GM18951 (cell line): ENCODE measurements around the gene ATP11C.
A peak's percentile ranks its signal among the peaks of the same experiment; 100 is the strongest.
"Not testable (repeated sequence)": the region's sequence is repeated elsewhere in the genome, so short reads cannot be mapped to it uniquely, and the experiment has no call there.

Source experiments
- POLR2A ChIP-seq: IDR thresholded peaks from 4 replicates; pipeline ENCODE4 v1.6.1; 2011; ENCODE audit warnings: mild to moderate bottlenecking; ENCODE audit not compliant: insufficient read length, insufficient read depth; ENCODE audit errors: extremely low read depth
- in situ Hi-C: fragments of 300-500 bp; cut with MboI; formaldehyde crosslinking; loops from one replicate; pipeline ENCODE4 v1.12.0; 2022; ENCODE audit warnings: low sequenced_read_pairs, mixed read lengths, inconsistent platforms; ENCODE audit not compliant: unreplicated experiment

Gene ATP11C

DNA sequence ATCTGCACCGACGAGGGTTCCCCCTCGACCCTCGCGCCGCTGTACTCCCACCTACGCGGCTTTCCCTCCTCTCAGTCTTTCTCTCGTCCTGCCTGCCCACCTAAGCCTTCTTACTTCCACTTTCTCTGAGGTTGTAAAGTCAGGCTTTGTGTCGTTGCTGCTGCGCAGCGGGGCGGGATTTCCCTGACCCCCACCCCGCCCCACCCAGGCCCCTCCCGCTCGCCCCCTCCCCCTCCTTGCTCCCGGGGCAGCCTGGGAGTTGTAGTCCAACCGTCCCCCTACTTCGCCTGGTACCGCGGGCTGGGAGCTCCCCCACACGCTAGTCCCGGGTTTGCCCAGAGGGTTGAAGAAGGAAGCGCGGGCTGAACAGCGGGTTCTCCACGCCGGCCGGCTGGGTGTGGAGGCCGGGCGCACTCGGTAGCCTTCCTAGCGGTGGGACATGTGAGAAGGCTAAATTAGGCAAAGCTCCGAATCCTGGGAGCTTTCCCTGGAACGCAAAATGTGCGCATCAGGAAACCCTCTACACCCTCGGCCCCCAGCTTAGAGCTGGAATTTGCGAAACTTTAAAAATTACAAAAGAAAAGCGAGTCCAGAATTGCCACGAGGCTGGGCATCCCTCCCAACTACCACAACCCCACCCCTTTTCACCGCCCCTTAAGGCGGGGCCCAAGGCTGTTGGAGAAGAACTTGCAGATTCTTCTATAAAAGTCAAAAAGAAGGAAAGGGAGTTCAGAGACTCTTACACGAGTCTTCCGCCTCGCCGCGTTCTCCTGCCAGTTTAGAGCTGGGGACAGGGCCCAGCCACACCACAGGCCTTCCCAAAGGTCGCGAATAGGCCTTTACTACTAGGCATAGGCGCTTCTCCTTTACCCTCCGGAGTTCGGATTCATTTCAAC is at the start of gene ATP11C:
TSS of gene ATP11C (minus strand) at position 153 of the 896 bp plus-strand sequence. CDS start 1,011 bp downstream, outside the sequence.
- TF ChIP-seq POLR2A, result peak; percentile 60
- in situ Hi-C loops, result no loop called here

DNA sequence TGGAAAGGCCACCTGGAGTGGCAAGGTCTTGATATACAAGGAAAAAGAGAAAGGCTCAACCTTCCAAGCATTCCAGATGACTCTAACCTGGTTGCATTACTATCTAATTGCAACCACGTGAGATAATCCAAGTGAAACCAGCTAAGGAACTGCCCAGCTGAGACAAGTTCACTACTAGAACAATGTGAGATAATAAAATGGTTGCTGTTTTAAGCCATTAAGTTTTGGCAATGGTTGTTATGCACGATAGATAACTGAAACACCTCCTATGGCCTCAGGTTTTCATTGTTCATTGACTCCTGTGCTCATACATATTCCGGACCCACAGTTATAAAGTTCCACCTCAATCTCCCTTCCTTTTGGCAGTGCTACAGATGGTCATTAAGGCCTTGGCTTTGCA is 41.6 kb upstream of the ATP11C start:
- TF ChIP-seq POLR2A, result no peak
- in situ Hi-C loops, result no loop called here

DNA sequence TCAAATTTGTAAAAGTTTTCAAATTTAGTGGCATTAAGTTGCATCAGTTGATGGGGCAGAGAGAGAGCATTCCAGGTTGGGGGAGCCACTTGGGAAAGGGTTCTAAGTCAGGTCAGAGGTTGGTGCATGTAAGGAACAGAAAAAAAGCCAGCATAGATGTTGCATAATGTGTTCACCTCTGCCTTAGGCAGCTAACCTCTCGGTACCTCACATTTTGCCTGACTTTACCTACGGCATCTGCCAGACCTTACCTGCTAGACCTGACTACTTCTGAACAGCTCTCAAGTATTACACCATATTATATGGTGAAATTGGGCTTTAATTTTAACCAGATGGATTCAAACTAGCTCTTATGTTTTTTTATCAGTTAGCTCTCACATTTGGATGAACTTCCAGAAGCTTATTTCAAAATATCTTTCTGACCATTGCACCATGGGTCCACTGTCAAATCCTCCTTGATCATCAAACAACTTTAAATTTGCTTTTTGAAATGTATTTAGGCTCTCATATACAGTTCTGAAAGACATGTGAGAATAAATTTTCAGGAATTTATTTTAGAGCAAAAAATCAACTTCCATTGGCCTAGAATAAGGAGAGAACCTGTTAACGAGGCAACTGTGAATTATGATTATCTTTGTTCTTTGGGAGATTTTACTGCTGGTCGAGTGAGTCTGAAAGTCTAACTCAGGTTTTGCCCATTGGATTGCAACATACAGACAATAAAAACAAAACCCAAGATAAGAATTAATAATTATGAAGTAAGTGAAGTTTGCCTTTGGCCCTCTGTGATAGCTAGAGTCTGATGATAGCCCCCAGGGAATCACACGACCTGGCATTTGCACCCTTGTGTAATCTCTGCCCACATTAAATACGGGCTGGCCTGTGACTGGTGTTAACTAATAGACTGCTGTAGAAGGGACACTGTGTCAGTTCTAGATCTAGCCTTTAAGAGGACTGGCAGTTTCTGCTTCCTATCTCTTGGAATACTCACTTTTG is 40.1 kb upstream of the ATP11C start:
- in situ Hi-C loops, result no loop called here
- no peak for TF ChIP-seq POLR2A

DNA sequence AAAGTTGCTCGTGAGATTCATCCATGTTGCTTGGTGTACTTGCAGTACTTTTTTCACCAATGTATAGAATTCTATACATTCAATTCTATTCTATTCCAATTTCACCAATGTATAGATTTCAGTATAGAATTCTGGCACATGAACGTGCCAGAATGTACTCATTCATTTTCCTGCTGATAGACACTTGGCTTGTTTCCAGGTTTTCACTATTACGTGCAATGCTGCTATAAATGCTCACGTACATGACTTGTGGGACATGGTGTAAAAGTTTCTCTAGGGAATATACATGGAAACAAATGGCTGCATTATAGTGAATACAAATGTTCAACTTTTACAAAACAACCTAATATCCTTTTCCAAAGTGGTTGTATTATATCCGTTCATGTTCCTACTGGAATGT is 39.3 kb upstream of the ATP11C start:
- in situ Hi-C loops, result no loop called here
- no peak for TF ChIP-seq POLR2A

DNA sequence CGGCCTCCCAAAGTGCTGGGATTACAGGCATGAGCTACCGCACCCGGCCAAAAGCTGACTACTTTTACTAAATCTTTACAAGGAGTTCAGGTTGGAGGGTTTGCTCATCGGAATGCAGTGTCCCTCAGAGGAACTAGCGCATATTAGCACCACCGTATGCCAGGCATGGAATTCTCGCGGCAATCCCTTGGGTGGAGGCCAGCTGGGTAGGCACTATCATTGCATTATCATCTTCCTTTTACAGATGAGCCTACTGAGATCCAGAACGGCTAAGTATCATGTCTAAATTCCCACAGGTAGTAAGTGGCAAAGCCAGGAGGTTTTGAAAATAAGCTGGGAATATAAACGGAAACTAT is 38.5 kb upstream of the ATP11C start:
- in situ Hi-C loops, result no loop called here
- no peak for TF ChIP-seq POLR2A

DNA sequence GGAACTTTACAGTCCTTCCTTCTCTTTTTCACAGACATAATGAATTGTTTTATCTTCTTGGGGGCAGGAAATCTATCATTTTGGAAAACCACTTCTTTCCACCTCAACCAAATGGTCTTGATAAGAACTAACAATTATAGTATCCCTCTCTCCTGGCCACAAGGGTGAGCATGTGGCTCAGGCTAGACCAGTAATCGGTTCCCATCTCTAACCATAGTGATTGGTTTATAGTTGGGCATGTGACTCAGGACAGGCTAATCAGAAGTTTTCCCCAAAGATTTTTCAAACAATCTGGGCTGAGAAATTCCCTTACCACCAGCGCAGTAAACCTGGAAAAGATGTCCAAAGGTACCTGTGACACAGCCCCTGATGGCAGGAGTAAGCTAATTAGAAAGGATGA is 36.4 kb upstream of the ATP11C start:
- TF ChIP-seq POLR2A, result no peak
- in situ Hi-C loops, result no loop called here

DNA sequence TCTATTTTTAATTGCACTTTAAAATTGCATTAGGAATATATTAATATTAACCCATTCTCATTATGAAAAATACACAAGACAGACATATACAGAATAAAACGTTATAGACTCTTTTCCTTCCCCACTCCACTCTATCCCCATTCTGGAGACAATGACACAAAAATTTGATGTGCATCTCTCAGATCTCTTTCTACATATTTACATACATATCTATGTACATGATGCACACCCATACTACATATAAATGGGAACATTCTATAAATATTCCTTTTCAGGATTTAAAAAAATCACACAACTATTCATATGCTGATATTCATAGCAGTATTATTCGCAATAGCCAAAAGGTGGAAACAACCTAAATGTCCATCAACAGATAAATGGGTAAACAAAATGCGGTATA is 34.9 kb upstream of the ATP11C start:
- no peak for TF ChIP-seq POLR2A
- in situ Hi-C loops, result no loop called here

DNA sequence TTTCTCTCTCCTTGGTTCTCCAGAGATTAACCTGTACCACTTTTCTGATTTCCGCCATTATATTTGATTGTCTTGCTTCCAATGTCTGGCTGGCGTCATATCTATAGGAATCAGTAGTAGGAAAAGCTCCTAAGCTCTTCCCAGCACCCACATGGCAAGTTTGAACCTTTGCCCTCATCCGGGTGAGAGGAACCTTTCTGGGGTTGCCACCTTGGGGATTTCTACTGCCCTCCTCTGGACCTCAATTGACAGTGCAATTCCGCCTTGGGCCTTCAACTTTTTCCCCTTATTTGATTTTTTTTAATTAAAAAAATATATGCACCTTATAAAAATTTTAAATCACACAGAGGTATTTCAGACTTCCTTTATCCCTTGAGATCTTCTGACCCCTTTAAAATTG is 34.4 kb upstream of the ATP11C start:
- in situ Hi-C loops, result no loop called here
- no peak for TF ChIP-seq POLR2A

DNA sequence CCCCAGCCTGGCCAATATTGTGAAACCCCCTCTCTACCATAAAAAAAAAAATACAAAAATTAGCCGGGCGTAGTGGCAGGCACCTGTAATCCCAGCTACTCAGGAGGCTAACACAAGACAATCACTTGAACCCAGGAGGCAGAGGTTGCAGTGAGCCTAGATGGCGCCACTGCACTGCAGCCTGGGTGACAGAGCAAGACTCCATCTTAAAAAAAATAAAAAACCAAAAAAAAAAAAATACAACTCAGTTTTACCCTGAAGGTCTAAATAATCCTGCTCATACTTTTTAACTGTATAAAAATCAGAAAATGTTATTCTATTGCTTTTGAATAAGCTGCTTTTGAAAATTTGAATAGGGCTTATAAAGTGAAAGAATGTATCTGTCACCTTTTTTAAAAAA is 33.3 kb upstream of the ATP11C start:
- in situ Hi-C loops, result not testable (repeated sequence)

DNA sequence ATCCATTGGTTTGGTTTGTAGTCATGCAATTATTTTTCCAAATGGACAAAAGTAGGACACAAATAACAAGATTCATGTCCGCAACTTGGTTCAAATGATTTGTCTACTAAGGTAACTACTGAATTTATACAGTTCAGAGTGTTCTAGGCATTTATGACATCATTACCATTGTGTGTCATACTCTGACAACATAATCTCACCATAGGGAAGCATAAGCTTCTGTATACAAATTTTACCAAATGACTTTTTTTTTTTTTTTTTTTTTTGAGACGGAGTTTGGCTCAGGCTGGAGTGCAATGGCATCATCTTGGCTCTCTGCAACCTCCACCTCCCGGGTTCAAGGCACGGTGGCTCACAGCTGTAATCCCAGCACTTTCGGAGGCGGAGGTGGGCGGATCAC is 32.6 kb upstream of the ATP11C start, which contains the start of gene CXorf66:
TSS of gene CXorf66 (minus strand) at position 101 of the 400 bp plus-strand sequence. CDS start at position 76, 25 bp downstream.
- in situ Hi-C loops, result no loop called here
- no peak for TF ChIP-seq POLR2A

DNA sequence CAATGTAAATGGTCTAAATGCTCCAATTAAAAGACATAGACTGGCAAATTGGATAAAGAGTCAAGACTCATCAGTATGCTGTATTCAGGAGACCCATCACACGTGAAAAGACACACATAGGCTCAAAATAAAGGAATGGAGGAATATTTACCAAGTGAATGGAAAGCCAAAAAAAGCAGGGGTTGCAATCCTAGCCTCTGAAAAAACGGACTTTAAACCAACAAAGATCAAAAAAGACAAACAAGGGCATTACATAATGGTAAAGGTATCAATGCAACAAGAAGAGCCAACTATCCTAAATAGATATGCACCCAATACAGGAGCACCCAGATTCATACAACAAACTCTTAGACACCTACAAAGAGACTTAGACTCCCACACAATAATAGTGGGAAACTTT is 28.2 kb upstream of the ATP11C start:
- in situ Hi-C loops, result not testable (repeated sequence)

DNA sequence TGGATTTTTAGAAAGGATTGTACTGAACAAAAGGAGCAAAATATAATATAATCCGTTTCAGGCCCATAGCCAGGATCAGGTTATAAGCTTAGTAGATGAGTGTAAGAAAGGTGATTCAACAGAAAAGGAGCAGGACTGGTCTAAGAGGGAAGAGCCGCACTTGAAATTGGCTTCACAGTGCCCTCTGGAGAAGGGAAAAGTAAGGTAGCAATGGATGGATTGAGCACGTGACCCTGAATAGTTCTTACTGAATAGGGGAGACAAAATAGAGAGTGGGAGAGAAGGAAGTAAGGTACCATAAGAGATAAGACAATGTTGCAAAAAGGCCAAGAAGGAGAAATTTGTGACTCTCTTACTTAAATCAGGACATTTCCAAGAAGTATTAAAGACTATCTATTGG is 16.9 kb upstream of the ATP11C start:
- no peak for TF ChIP-seq POLR2A
- in situ Hi-C loops, result no loop called here

DNA sequence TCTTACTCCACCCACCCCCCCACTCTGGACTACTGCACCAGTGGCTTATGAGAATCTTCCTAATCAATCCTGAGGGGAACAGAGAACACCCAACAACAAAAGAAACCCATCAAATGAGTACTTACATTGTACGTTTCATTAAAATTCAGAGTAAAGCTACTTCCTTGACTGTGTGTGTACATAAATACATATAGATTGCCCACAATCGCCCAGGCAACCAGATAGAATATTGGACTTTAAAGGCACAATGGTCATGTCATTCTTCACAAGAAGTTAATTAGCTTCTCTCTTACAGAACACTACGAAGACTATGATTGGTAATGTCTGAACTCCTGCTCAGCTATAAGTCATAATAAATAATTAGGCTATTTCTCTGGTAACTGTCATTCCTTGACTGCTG is 12.2 kb upstream of the ATP11C start:
- in situ Hi-C loops, result no loop called here
- no peak for TF ChIP-seq POLR2A
